SKM-1 (cell line): Measurements from ENCODE around the gene TTC28.
"Not testable (repeated sequence)": the region's sequence is repeated elsewhere in the genome, so short reads cannot be mapped to it uniquely, and the experiment has no call there.

Experiments
- DNase-seq: peaks from one replicate; lab custom pipeline; 2025; ENCODE audit not compliant: unreplicated experiment; lab: John Stamatoyannopoulos, UW

TTC28 gene

GRCh38 chr22:28679611-28680287 is at the start of gene TTC28:
Gene TTC28 (minus strand): TSS chr22:28679840. CDS start chr22:28679723, 117 bp downstream.
- DNase-seq, result not testable (repeated sequence)

GRCh38 chr22:28728621-28729313 is 49.1 kb upstream of the TTC28 start:
- no peak for DNase-seq

- no peak for DNase-seq
Observed at GRCh38 chr22:28728002-28728401, 48.4 kb upstream of the TTC28 start.

- DNase-seq, result no peak
Observed at GRCh38 chr22:28718044-28718443, 38.4 kb upstream of the TTC28 start.

- no peak for DNase-seq
Observed at GRCh38 chr22:28716686-28717085, 37.0 kb upstream of the TTC28 start.

- no peak for DNase-seq
Observed at GRCh38 chr22:28715611-28716010, 36.0 kb upstream of the TTC28 start.

GRCh38 chr22:28714043-28714628 is 34.5 kb upstream of the TTC28 start:
- no peak for DNase-seq

GRCh38 chr22:28711820-28712777 is 32.5 kb upstream of the TTC28 start:
- DNase-seq, result no peak

- DNase-seq, result no peak
Observed at GRCh38 chr22:28711341-28711740, 31.7 kb upstream of the TTC28 start.

- DNase-seq, result no peak
Observed at GRCh38 chr22:28710576-28711191, 31.0 kb upstream of the TTC28 start.

GRCh38 chr22:28710107-28710506 is 30.5 kb upstream of the TTC28 start:
- no peak for DNase-seq

GRCh38 chr22:28706845-28707244 is 27.2 kb upstream of the TTC28 start:
- DNase-seq, result no peak

- no peak for DNase-seq
Observed at GRCh38 chr22:28703436-28703835, 23.8 kb upstream of the TTC28 start.

GRCh38 chr22:28702891-28703290 is 23.3 kb upstream of the TTC28 start:
- DNase-seq, result no peak

- not testable (repeated sequence) for DNase-seq
Observed at GRCh38 chr22:28693041-28693760, 13.6 kb upstream of the TTC28 start.

- DNase-seq, result not testable (repeated sequence)
Observed at GRCh38 chr22:28689796-28690195, 10.2 kb upstream of the TTC28 start.

GRCh38 chr22:28682966-28683365 is 3.3 kb upstream of the TTC28 start:
- DNase-seq, result not testable (repeated sequence)

- DNase-seq, result not testable (repeated sequence)
Observed at GRCh38 chr22:28680813-28681490, 1.3 kb upstream of the TTC28 start.
